ENCODE measurements around the gene LIMCH1. TPM values are rescaled to one million over a fixed set of nuclear protein-coding genes. Genes with fewer than 3 reads are reported as not detected.
"Not testable (repeated sequence)": the region's sequence is repeated elsewhere in the genome, so short reads cannot be mapped to it uniquely, and the experiment has no call there.

Gene LIMCH1
- total RNA-seq, 1 donor from 2014 or later: not detected

GRCh38 chr4:41647383-41647782 is 109.4 kb downstream of the LIMCH1 start:
- no peaks in the 10 kb centered on the region for H3K4me1 Mint-ChIP-seq (ENCODE audit: low read depth)
- no peaks in the 10 kb centered on the region for H3K9me3 Mint-ChIP-seq
- no peak overlapping the region for H3K4me3 Mint-ChIP-seq (ENCODE audit: low read depth)
- no peak overlapping the region for H3K27ac Mint-ChIP-seq
- peaks cover 24% of the 10 kb centered on the region for H3K27me3 Mint-ChIP-seq (ENCODE audit: low read depth)
- no peaks in the 10 kb centered on the region for H3K36me3 Mint-ChIP-seq (ENCODE audit: low read depth)
- intact Hi-C loops (cut with micrococcal nuclease): no loop called here
- DNase-seq (ENCODE audit: low spot score): no peak

GRCh38 chr4:41651150-41651549 is 113.2 kb downstream of the LIMCH1 start:
- H3K4me3 Mint-ChIP-seq (ENCODE audit: low read depth); H3K9me3 Mint-ChIP-seq; intact Hi-C loops (cut with micrococcal nuclease); H3K27me3 Mint-ChIP-seq (ENCODE audit: low read depth); H3K4me1 Mint-ChIP-seq (ENCODE audit: low read depth); H3K36me3 Mint-ChIP-seq (ENCODE audit: low read depth); H3K27ac Mint-ChIP-seq; DNase-seq (ENCODE audit: low spot score): not testable (repeated sequence)

- no peak overlapping the region for H3K4me3 Mint-ChIP-seq (ENCODE audit: low read depth)
- intact Hi-C loops (cut with micrococcal nuclease): no loop called here
- H3K4me1 Mint-ChIP-seq (ENCODE audit: low read depth): no peaks in the 10 kb centered on the region
These were observed 115.0 kb downstream of the LIMCH1 start for GRCh38 chr4:41652971-41653370.

GRCh38 chr4:41653523-41653922 is 115.6 kb downstream of the LIMCH1 start:
- intact Hi-C loops (cut with micrococcal nuclease): no loop called here
- Mint-ChIP-seq H3K36me3 (ENCODE audit: low read depth) (no peaks in the 10 kb centered on the region), H3K4me1 (ENCODE audit: low read depth) (no peaks in the 10 kb centered on the region), H3K27me3 (ENCODE audit: low read depth) (no peaks in the 10 kb centered on the region), H3K4me3 (ENCODE audit: low read depth) (no peak overlapping the region), H3K9me3 (no peaks in the 10 kb centered on the region), H3K27ac (no peak overlapping the region)
- DNase-seq (ENCODE audit: low spot score): no peak

More at GRCh38 chr4:41652971-41653370, 115.0 kb downstream of the LIMCH1 start:
- Mint-ChIP-seq H3K9me3 (no peaks in the 10 kb centered on the region), H3K27ac (no peak overlapping the region), H3K36me3 (ENCODE audit: low read depth) (no peaks in the 10 kb centered on the region), H3K27me3 (ENCODE audit: low read depth) (no peaks in the 10 kb centered on the region)
- DNase-seq (ENCODE audit: low spot score): no peak

- H3K36me3 Mint-ChIP-seq (ENCODE audit: low read depth): no peaks in the 10 kb centered on the region
- no peak for DNase-seq (ENCODE audit: low spot score)
- H3K27me3 Mint-ChIP-seq (ENCODE audit: low read depth): no peaks in the 10 kb centered on the region
- intact Hi-C loops (cut with micrococcal nuclease): no loop called here
- no peak overlapping the region for H3K4me3 Mint-ChIP-seq (ENCODE audit: low read depth)
- no peak overlapping the region for H3K27ac Mint-ChIP-seq
- no peaks in the 10 kb centered on the region for H3K9me3 Mint-ChIP-seq
- H3K4me1 Mint-ChIP-seq (ENCODE audit: low read depth): no peaks in the 10 kb centered on the region
These were observed 117.2 kb downstream of the LIMCH1 start for GRCh38 chr4:41655177-41655576.

GRCh38 chr4:41656106-41656505 is 118.1 kb downstream of the LIMCH1 start:
- intact Hi-C loops (cut with micrococcal nuclease): no loop called here
- Mint-ChIP-seq H3K27me3 (ENCODE audit: low read depth) (no peaks in the 10 kb centered on the region), H3K36me3 (ENCODE audit: low read depth) (no peaks in the 10 kb centered on the region), H3K4me1 (ENCODE audit: low read depth) (no peaks in the 10 kb centered on the region), H3K9me3 (no peaks in the 10 kb centered on the region), H3K27ac (no peak overlapping the region), H3K4me3 (ENCODE audit: low read depth) (no peak overlapping the region)
- DNase-seq (ENCODE audit: low spot score): no peak

GRCh38 chr4:41656572-41657520 is 118.9 kb downstream of the LIMCH1 start:
- intact Hi-C loops (cut with micrococcal nuclease): no loop called here
- no peaks in the 10 kb centered on the region for H3K9me3 Mint-ChIP-seq
- H3K27ac Mint-ChIP-seq: no peak overlapping the region
- H3K27me3 Mint-ChIP-seq (ENCODE audit: low read depth): no peaks in the 10 kb centered on the region
- H3K4me1 Mint-ChIP-seq (ENCODE audit: low read depth): no peaks in the 10 kb centered on the region
- no peak for DNase-seq (ENCODE audit: low spot score)
- no peak overlapping the region for H3K4me3 Mint-ChIP-seq (ENCODE audit: low read depth)
- no peaks in the 10 kb centered on the region for H3K36me3 Mint-ChIP-seq (ENCODE audit: low read depth)

GRCh38 chr4:41657561-41657960 is 119.6 kb downstream of the LIMCH1 start:
- Mint-ChIP-seq H3K27me3 (ENCODE audit: low read depth) (no peaks in the 10 kb centered on the region), H3K4me3 (ENCODE audit: low read depth) (no peak overlapping the region), H3K9me3 (no peaks in the 10 kb centered on the region), H3K36me3 (ENCODE audit: low read depth) (no peaks in the 10 kb centered on the region), H3K4me1 (ENCODE audit: low read depth) (no peaks in the 10 kb centered on the region), H3K27ac (no peak overlapping the region)
- intact Hi-C loops (cut with micrococcal nuclease): no loop called here
- DNase-seq (ENCODE audit: low spot score): no peak

GRCh38 chr4:41658163-41658562 is 120.2 kb downstream of the LIMCH1 start:
- Mint-ChIP-seq H3K36me3 (ENCODE audit: low read depth) (no peaks in the 10 kb centered on the region), H3K4me3 (ENCODE audit: low read depth) (no peak overlapping the region), H3K27ac (no peak overlapping the region), H3K27me3 (ENCODE audit: low read depth) (no peaks in the 10 kb centered on the region), H3K9me3 (no peaks in the 10 kb centered on the region), H3K4me1 (ENCODE audit: low read depth) (no peaks in the 10 kb centered on the region)
- DNase-seq (ENCODE audit: low spot score): no peak
- intact Hi-C loops (cut with micrococcal nuclease): no loop called here

- intact Hi-C loops (cut with micrococcal nuclease): no loop called here
- H3K27ac Mint-ChIP-seq: no peak overlapping the region
- H3K4me1 Mint-ChIP-seq (ENCODE audit: low read depth): no peaks in the 10 kb centered on the region
- DNase-seq (ENCODE audit: low spot score): no peak
- no peaks in the 10 kb centered on the region for H3K27me3 Mint-ChIP-seq (ENCODE audit: low read depth)
- H3K4me3 Mint-ChIP-seq (ENCODE audit: low read depth): no peak overlapping the region
- no peaks in the 10 kb centered on the region for H3K9me3 Mint-ChIP-seq
- H3K36me3 Mint-ChIP-seq (ENCODE audit: low read depth): no peaks in the 10 kb centered on the region
These were observed 122.4 kb downstream of the LIMCH1 start for GRCh38 chr4:41660352-41660751.

GRCh38 chr4:41661442-41662076 is 123.6 kb downstream of the LIMCH1 start:
- Mint-ChIP-seq H3K27me3 (ENCODE audit: low read depth) (no peaks in the 10 kb centered on the region), H3K4me1 (ENCODE audit: low read depth) (no peaks in the 10 kb centered on the region), H3K9me3 (no peaks in the 10 kb centered on the region), H3K4me3 (ENCODE audit: low read depth) (no peak overlapping the region), H3K36me3 (ENCODE audit: low read depth) (no peaks in the 10 kb centered on the region), H3K27ac (no peak overlapping the region)
- no peak for DNase-seq (ENCODE audit: low spot score)
- intact Hi-C loops (cut with micrococcal nuclease): loop anchor here (1.0 kb wide), 1 partner anchor 380 kb away; no protein-coding TSS in a partner anchor

GRCh38 chr4:41665636-41666207 is 127.8 kb downstream of the LIMCH1 start:
- Mint-ChIP-seq H3K36me3 (ENCODE audit: low read depth) (no peaks in the 10 kb centered on the region), H3K9me3 (no peaks in the 10 kb centered on the region), H3K4me3 (ENCODE audit: low read depth) (no peak overlapping the region), H3K4me1 (ENCODE audit: low read depth) (no peaks in the 10 kb centered on the region), H3K27me3 (ENCODE audit: low read depth) (no peaks in the 10 kb centered on the region), H3K27ac (no peak overlapping the region)
- no peak for DNase-seq (ENCODE audit: low spot score)
- intact Hi-C loops (cut with micrococcal nuclease): no loop called here

GRCh38 chr4:41668024-41668423 is 130.1 kb downstream of the LIMCH1 start:
- no peaks in the 10 kb centered on the region for H3K36me3 Mint-ChIP-seq (ENCODE audit: low read depth)
- H3K9me3 Mint-ChIP-seq: no peaks in the 10 kb centered on the region
- intact Hi-C loops (cut with micrococcal nuclease): no loop called here
- H3K4me1 Mint-ChIP-seq (ENCODE audit: low read depth): no peaks in the 10 kb centered on the region
- H3K4me3 Mint-ChIP-seq (ENCODE audit: low read depth): no peak overlapping the region
- no peak for DNase-seq (ENCODE audit: low spot score)
- no peaks in the 10 kb centered on the region for H3K27me3 Mint-ChIP-seq (ENCODE audit: low read depth)
- H3K27ac Mint-ChIP-seq: no peak overlapping the region
